Transverse colon (tissue), 4 donors: ENCODE measurements around the gene PPP3CA. TPM values are rescaled to one million over a fixed set of nuclear protein-coding genes. Genes with fewer than 3 reads are reported as not detected.

Experiments
- DNase-seq: peaks from one replicate; pipeline ENCODE4 v3.0.0-alpha.2; 2019
- H3K27ac ChIP-seq, 4 donors: fragments of 200-600 bp; sonication (generic); 2 replicates each; pipeline ENCODE4 v1.5.1; 2016 to 2018; ENCODE audit warnings: inconsistent platforms in 4 of 4
- H3K27me3 ChIP-seq: fragments of 200-600 bp; sonication (generic); 2 replicates; pipeline ENCODE4 v1.5.1; 2017; ENCODE audit warnings: inconsistent platforms
- H3K36me3 ChIP-seq, 4 donors: fragments of 200-600 bp; sonication (generic); 2 replicates each; pipeline ENCODE4 v1.5.1; 2017 to 2019; ENCODE audit warnings: inconsistent platforms in 4 of 4
- H3K4me1 ChIP-seq, 4 donors: fragments of 200-600 bp; sonication (generic); 2 replicates each; pipeline ENCODE4 v1.5.1; 2017 to 2020; ENCODE audit warnings: inconsistent platforms in 4 of 4
- H3K4me3 ChIP-seq, 4 donors: fragments of 200-600 bp; sonication (generic); 1 replicate in 1 of 4; 2 replicates in 3 of 4; pipeline versions ENCODE4 v1.5.1 to v1.6.1; 2017 to 2019; ENCODE audit warnings: inconsistent platforms in 4 of 4
- H3K9me3 ChIP-seq, 2 donors: fragments of 200-600 bp; sonication (generic); 2 replicates each; pipeline ENCODE4 v1.5.1; 2017 to 2019; ENCODE audit warnings: inconsistent platforms in 2 of 2
- EP300 ChIP-seq: sonication (generic); formaldehyde crosslinking; IDR thresholded peaks from one replicate; pipeline ENCODE4 v1.6.1; 2017; ENCODE audit warnings: antibody characterized with exemption, low read depth
- POLR2A ChIP-seq: fragments of 450-650 bp; IDR thresholded peaks from one replicate; pipeline ENCODE4 v1.6.1; 2016; ENCODE audit warnings: antibody characterized with exemption, mild to moderate bottlenecking, moderate library complexity
- POLR2AphosphoS5 ChIP-seq, 3 donors: sonication (generic); formaldehyde crosslinking; IDR thresholded peaks; one replicate each; pipeline ENCODE4 v1.6.1; 2016; ENCODE audit warnings: antibody characterized with exemption in 3 of 3
- WGBS, 2 donors: methylation state at CpG; one replicate each; pipeline ENCODE4 v1.1.5; 2018; ENCODE audit warnings: low coverage in 1 of 2; 5-methylcytosine and 5-hydroxymethylcytosine counted together
- in situ Hi-C, 4 donors: fragments of 200-750 bp; cut with MboI; loops; one replicate each; pipeline versions ENCODE4 v1.15.0 to v1.15.1; 2017; ENCODE audit warnings: low sequenced_read_pairs in 3 of 4, low pct_ligation_motif_present in 1 of 4, low pct_unique_long_range_greater_than_20kb in 1 of 4
- intact Hi-C: fragments of 100-400 bp; cut with DNase I; formaldehyde crosslinking; loops from one replicate; pipeline ENCODE4 v1.15.1; 2023; ENCODE audit warnings: low total_unique reads
- total RNA-seq, 4 donors: library from RNA; depleted of rRNA; stranded (reverse); fragments of >200 nt; gene quantifications; one replicate each; pipeline ENCODE4 v1.1.0, GENCODE V29; 2016
- TF ChIP-seq, protein P1 (sequence below), 5 experiments: fragments of 200-600 bp in 3 of 5; fragments of 450-650 bp in 2 of 5; sonication (generic) in 3 of 5; IDR thresholded peaks; 1 replicate in 2 of 5; 2 replicates in 3 of 5; pipeline ENCODE4 v1.5.1; 2016 to 2017; ENCODE audit warnings: antibody characterized with exemption in 5 of 5, inconsistent platforms in 3 of 5, mild to moderate bottlenecking in 2 of 5, moderate library complexity in 1 of 5

PPP3CA gene
- total RNA-seq, 4 donors from 2014 or later: 29.2 to 50.7 (median 37.7) TPM

DNA sequence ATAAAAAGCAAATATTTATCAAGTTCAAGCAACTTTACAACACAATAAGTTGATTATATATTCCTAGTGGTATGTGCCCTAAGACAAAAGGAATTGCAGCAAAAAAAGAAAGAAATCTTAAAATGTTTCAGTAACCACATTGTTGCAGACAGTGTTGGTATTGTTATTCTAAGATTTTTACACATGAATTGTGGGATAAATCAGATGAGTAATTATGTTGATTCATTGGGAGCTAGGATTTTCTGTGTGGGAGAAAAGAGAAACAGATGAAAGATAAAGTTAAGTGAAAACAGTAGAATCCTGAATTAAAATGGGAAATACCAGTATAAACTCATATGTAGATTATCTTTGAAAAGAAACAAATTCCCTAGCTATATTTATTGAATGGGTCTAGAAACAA lies 362.4 kb downstream of the PPP3CA start:
- no peaks in the 10 kb centered on the region for H3K36me3 ChIP-seq
- intact Hi-C loops (no loop called here), in situ Hi-C loops (no loop called here)
- no peaks in the 10 kb centered on the region for H3K4me1 ChIP-seq
- TF ChIP-seq EP300 (no peak), POLR2A (no peak)
- no peaks in the 10 kb centered on the region for H3K27me3 ChIP-seq
- no peak overlapping the region for H3K27ac ChIP-seq
- no peak for DNase-seq
- H3K4me3 ChIP-seq: no peak overlapping the region
- no peaks in the 10 kb centered on the region for H3K9me3 ChIP-seq

DNA sequence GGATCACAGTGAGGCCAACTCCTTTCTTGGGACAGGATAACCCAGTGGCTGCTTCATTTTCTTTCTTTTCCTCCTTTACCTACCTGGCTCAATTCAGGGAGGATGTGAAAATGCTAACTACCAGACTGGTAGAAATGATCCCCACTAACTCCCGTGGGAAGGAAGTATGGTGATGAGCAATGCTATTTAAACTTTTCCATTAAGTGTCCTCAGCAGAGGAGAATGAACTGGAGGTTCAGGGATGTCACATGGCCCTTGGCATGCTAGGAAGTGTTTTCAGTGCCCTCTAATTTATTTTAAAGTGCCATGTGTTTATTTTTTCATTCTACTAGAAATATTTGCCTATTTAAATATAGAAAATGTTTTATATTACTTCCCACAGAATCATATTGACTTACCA lies 363.9 kb downstream of the PPP3CA start:
- no peak overlapping the region for H3K27ac ChIP-seq
- H3K36me3 ChIP-seq: no peaks in the 10 kb centered on the region
- no peaks in the 10 kb centered on the region for H3K27me3 ChIP-seq
- in situ Hi-C loops: no loop called here
- no peaks in the 10 kb centered on the region for H3K4me1 ChIP-seq
- 70 to 88% methylated on average over 1 of the region's 1 CpG for WGBS, 2 donors
- no peak for DNase-seq
- no peak overlapping the region for H3K4me3 ChIP-seq
- intact Hi-C loops: no loop called here
- TF ChIP-seq POLR2A (no peak), EP300 (no peak), POLR2AphosphoS5 (IDR thresholded peaks at IDR 0.05) (no peak)
- TF ChIP-seq, protein P1, sequence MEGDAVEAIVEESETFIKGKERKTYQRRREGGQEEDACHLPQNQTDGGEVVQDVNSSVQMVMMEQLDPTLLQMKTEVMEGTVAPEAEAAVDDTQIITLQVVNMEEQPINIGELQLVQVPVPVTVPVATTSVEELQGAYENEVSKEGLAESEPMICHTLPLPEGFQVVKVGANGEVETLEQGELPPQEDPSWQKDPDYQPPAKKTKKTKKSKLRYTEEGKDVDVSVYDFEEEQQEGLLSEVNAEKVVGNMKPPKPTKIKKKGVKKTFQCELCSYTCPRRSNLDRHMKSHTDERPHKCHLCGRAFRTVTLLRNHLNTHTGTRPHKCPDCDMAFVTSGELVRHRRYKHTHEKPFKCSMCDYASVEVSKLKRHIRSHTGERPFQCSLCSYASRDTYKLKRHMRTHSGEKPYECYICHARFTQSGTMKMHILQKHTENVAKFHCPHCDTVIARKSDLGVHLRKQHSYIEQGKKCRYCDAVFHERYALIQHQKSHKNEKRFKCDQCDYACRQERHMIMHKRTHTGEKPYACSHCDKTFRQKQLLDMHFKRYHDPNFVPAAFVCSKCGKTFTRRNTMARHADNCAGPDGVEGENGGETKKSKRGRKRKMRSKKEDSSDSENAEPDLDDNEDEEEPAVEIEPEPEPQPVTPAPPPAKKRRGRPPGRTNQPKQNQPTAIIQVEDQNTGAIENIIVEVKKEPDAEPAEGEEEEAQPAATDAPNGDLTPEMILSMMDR (IDR thresholded peaks at IDR 0.05): no peak
- no peaks in the 10 kb centered on the region for H3K9me3 ChIP-seq

DNA sequence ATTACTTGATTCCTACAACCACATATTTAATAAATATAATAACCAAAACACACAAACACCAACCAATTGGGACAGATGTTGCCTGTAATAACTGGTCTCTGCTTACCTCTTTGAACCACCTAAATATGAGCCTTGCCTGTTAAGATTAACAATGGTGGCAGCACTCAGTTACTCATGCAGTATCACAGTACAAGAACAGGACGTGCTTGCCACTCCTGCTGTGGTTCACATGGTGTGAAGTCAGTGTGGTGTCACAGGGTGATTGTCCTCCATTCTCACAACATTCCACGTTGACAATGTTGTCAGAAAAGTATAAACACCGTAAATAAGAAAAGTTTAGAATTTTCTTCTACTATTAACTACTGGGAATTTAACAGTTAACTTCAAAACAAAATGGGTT lies 365.0 kb downstream of the PPP3CA start:
- TF ChIP-seq POLR2A (no peak), EP300 (no peak), POLR2AphosphoS5 (IDR thresholded peaks at IDR 0.05) (no peak)
- TF ChIP-seq, protein P1 (IDR thresholded peaks at IDR 0.05): no peak
- no peaks in the 10 kb centered on the region for H3K9me3 ChIP-seq
- H3K4me1 ChIP-seq: no peaks in the 10 kb centered on the region
- DNase-seq: no peak
- intact Hi-C loops: no loop called here
- in situ Hi-C loops: no loop called here
- H3K36me3 ChIP-seq: no peaks in the 10 kb centered on the region
- H3K27me3 ChIP-seq: no peaks in the 10 kb centered on the region
- 51 to 77% methylated on average over 3 of the region's 3 CpGs for WGBS, 2 donors
- H3K27ac ChIP-seq: no peak overlapping the region
- no peak overlapping the region for H3K4me3 ChIP-seq

DNA sequence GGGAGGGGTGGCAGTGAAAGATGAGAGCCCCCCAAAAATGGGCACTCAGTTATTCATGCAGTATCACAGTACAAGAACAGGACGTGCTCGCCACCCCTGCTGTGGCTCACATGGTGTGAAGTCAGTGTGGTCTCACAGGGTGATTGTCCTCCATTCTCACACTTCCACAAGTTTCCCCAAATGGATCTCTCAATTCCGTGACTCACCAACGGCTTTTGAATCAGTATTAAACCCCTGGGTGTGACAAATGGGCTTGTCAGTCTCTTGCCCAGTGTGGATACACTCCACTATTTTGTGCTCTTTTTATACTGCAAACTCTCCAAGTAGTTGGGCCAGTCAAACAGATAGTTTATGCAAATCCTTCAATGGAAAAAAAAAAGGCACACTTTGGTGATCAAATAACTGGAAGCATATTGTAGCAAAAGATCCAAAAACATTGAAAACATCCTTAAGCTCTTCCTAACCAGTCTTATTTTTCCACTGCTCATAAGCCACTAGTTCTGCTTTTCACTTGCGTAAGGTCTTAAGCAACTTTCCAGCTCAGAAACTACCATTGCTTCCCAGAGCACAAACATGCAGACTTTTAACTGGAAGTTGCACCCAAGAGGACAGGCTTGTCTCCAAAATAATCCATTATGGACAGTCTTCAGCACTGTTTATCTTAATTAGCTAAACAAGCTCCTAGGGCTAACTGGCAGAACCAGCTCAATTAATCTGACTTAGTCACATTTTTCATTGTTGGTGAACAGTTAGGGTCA lies 365.7 kb downstream of the PPP3CA start:
- TF ChIP-seq, protein P1 (IDR thresholded peaks at IDR 0.05): no peak
- peak in 1 of 3 donors; percentile 12 for TF ChIP-seq POLR2AphosphoS5 (IDR thresholded peaks at IDR 0.05)
- no peak for TF ChIP-seq POLR2A
- TF ChIP-seq EP300: peak; percentile 25
- Histone ChIP-seq H3K27ac (no peak overlapping the region), H3K4me1 (no peaks in the 10 kb centered on the region), H3K9me3 (no peaks in the 10 kb centered on the region), H3K36me3 (no peaks in the 10 kb centered on the region), H3K4me3 (no peak overlapping the region), H3K27me3 (no peaks in the 10 kb centered on the region)
- 58 to 73% methylated on average over 4 to 5 of the region's 5 CpGs for WGBS, 2 donors
- intact Hi-C loops: no loop called here
- in situ Hi-C loops: no loop called here
- no peak for DNase-seq

DNA sequence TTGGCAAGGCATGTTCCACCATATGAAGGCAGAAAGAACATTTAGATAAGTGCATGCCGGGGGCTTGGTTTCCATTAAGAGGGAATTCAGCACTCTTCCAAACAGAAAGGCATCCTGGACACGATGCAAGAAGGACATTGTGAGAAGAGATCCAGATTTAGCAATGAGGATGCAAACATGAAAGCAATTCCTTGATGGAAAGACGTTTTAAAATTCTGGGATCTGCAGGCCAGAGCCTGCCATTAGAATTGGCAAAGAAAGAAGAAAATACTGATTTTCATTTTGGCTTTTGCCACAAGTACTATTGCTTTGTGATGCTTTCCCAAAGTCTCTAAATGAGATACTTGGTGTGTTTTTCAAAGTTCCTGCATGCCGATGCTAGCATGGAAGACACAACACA lies 367.6 kb downstream of the PPP3CA start:
- Histone ChIP-seq H3K9me3 (no peaks in the 10 kb centered on the region), H3K36me3 (no peaks in the 10 kb centered on the region), H3K4me3 (no peak overlapping the region), H3K4me1 (no peaks in the 10 kb centered on the region), H3K27ac (no peak overlapping the region), H3K27me3 (no peaks in the 10 kb centered on the region)
- no peak for TF ChIP-seq EP300
- TF ChIP-seq, protein P1 (IDR thresholded peaks at IDR 0.05): no peak
- whole genome bisulfite sequencing, 2 donors: 70 to 72% methylated on average over 4 of the region's 4 CpGs
- no peak for DNase-seq
- in situ Hi-C loops (no loop called here), intact Hi-C loops (no loop called here)
